Measurements from ENCODE around the gene GARRE1.
"Not testable (repeated sequence)": the region's sequence is repeated elsewhere in the genome, so short reads cannot be mapped to it uniquely, and the experiment has no call there.

Gene GARRE1

DNA sequence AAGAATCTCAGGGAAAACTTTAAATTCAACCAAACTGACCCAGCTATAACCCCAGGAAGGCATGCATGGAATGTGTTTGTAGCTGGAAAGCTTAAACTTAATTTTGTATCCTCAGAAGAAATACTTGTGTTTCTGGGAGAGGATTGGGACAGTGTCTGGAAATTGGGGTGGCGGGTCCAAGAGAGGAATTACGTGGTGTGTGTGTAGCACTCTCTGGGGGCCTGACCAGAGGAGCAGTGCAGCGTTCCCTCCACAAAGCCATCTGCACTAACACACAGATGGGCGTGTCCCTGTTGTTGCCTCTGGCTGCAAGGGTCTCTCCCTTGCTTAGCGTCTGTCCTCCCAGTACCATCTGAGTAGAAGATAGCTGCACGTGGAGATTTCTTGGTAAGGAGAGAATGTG lies 6.4 kb downstream of the GARRE1 start:
- DNase-seq: no peak

DNA sequence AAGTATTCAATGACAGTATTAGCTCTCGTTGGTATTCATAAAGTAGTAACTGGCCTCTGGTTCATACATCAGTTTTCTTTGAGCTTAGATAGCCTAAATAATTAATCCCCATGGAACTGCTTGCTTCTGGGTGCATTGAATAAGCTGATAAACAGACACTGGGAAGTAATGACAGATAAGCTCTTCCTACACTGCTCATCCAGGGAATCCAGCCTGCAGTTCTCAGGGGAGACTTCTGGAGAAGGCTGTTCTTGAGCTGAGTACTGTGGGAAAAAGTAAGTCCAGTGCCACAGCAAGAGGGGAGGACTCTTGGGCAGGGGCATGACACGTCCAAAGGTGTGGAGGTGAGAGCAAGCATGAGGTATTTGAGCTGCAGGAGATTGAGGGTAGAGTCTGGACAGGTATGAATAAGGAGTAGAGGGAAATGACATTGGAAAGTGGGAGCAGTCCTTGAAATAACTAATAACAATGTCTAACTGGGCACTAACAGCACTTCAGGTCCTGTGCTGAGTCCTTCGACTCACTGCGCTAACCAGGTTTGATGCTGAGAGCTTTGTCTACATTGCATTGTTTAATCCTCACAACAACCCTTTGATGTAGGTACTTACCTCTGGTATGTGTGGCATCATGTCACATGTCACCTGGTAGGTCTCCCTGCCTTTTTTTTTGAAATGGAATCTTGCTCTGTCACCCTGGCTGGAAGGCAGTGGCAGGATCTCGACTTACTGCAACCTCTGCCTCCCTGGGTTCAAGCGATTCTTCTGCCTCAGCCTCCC lies 7.2 kb downstream of the GARRE1 start:
- no peak for DNase-seq

DNA sequence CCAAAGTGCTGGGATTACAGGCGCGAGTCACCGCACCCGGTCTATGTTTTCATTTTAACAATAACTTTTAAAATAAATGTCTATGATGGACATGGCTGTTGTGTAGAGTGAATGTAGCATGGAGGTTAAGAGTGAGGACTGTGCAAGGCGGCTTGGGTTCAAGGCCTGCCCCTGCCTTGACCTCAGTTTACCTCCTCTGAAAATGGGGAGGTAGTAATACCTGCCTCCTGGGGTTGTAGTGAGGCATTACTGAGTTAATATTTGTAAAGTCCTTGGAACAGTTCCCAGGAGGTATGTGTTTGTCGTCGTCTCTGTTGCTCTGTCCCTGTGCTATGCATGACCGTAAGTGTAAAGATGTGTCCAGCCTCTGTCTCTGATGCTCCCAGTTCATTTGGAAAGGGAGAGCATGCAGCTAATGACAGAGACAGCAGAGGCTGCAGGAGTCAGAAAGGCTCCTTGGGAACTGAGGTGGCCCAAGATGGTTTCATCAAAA lies 9.4 kb downstream of the GARRE1 start:
- no peak for DNase-seq

- no peak for DNase-seq
Observed at GRCh38 chr19:34265221-34265650, 10.9 kb downstream of the GARRE1 start.

DNA sequence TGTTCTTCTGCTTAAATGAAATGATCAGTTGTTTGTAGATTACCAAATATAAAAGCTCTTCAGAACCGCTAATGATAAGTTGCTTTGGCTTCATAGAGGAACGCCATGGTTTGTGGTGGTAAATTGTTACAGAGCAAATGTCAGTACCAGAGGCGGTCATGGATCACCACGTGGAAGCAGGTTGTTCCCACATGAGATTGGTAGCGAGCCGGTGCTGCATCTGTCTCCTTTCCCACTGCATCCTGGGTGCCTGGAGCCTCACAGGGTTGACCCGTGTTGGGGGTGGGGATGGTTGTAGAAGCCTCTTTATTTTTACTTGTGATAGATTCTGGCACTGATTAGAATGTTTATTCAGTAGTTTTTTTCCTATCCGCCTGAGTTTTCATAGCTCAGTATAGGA lies 14.7 kb downstream of the GARRE1 start:
- DNase-seq: no peak

GRCh38 chr19:34269489-34269888 lies 15.1 kb downstream of the GARRE1 start:
- DNase-seq: no peak

- DNase-seq: no peak
Observed at GRCh38 chr19:34269968-34270621, 15.7 kb downstream of the GARRE1 start.

DNA sequence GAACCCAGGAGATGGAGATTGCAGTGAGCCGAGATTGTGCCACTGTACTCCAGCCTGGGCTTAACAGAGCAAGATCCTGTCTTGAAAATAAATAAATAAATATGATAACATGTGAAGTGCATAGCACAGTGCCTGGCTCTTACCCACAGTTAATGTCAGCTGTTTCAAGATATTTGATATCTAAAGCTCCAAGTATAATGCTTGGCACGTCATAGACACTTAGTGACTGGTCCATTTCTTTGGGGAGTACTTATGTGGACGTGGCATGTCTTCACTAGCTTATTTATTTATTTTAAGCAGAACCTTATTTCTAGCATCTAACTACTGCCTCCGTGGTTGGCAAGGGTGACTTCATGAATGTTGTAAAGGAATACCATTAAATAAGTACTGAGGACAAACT lies 18.8 kb downstream of the GARRE1 start:
- no peak for DNase-seq

DNA sequence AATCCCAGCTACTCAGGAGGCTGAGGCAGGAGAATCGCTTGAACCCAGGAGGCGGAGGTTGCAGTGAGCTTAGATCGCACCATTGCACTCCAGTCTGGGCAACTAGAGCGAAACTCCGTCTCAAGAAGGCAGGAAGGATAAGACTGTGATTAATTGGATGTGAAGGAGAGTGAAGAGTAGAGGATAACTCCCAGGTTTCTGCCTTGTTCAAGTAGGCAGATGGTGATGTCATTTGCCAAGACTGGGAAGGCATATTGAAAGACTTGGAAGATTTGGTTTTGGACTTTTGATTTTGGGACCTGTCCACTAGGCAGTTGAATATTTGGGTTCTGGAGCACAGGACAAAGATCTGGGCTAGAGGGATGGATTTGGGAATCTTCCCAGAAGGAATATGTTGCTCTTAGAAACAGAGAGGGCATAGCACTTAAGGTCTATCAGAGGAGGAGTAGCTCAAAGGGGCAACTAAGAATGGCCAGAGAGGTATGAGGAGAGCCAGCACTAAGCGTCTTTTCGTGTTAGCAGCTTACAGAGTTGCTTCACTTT lies 20.0 kb downstream of the GARRE1 start:
- no peak for DNase-seq

- DNase-seq: no peak
Observed at GRCh38 chr19:34274827-34275625, 20.7 kb downstream of the GARRE1 start.

- DNase-seq: no peak
Observed at GRCh38 chr19:34275705-34276104, 21.4 kb downstream of the GARRE1 start.

DNA sequence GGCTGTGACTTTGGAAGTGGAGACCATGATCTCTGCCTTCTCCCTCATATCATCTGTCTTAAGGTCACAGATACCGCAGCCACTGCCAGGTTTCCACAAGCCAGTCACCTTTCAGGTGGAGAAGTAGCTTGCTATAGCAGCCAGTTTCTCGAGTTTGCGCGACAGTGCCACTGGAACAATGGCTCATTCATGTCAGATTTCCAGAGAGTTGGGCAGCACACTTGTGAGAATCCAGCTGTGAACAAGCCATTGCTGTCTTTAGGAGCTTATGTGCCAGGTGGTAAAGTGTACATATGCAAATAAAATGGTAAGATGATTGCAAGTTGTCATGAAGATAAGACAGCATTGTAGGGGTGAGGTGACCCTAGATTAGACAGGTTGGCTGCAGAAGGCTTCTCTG lies 22.3 kb downstream of the GARRE1 start:
- no peak for DNase-seq

- no peak for DNase-seq
Observed at GRCh38 chr19:34277244-34277643, 22.9 kb downstream of the GARRE1 start.

- no peak for DNase-seq
Observed at GRCh38 chr19:34278783-34279182, 24.4 kb downstream of the GARRE1 start.

DNA sequence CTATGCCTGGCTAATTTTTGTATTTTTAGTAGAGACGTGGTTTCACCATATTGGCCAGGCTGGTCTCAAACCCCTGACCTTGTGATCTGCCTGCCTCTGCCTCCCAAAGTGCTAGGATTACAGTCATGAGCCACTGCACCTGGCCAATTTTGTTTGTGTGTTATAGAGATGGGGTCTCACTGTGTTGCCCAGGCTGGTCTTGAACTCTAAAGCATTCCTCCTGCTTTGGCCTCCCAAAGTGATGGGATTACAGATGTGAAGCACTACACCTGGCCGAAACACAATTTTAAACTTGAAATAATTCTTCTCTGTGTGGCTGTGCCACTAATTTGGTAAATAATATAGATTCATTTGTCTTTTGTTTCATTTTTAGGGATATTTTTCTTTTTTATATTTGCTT lies 27.1 kb downstream of the GARRE1 start:
- not testable (repeated sequence) for DNase-seq

DNA sequence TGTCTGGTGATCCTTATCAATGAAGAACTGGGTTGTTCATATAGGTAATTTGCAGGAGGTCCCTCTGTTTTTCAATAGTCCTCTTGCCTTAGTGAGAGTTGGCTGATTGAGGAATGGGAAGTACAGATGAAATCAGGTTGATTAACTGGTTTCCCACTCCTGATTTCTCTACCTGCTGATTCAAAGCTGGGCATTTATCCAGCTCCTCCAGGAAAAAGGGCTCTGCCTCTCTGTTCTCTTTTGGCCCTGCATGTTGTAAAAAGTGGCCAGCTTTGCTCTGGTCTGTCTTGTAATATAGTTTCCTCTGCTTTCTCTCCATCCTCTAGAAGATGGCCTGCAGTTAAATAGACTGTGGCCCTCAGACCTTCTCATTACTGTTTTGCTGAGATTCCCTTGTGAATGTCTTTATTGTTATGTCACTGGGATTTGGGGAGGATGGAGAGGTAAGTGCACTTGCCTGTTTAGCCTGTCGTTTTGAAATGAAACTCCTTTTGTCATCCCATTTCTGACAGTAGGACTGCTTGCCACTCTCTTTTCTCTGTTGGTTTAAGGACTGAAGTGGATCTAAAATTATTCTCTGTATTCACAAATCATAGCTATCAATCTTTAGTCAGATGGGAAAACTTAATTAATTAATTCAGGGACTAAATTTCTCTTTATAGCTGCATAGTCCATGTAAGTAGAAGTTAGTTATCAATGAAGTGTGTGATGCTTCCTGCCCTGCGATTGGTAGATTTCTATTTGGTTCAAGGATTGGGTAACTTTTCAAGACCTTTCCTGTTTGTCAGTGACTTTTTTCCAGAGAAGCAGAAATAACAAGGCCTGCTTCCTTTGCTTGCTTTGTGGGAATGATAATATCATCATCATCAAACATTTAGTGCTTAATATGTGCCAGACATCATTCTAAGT lies 28.5 kb downstream of the GARRE1 start:
- DNase-seq: no peak

DNA sequence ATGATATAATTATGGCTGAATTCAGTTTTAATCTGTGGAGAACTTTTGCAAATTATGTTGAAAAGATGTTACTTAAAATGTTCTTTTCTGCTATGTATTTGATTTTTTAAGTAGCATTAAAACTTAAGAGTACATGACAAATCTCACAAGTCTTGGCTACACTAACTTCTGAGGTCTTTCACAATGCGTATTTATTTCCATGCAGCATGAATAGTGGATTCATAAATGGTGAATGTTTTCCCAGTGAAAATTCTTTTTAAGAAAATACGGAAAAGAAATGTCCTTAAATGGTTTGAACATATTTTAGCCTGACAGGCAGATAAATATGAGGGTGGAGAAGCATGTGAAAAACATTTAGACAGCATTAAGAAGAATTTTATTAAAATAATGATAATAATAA lies 30.2 kb downstream of the GARRE1 start:
- no peak for DNase-seq

- DNase-seq: no peak
Observed at GRCh38 chr19:34287662-34288140, 33.3 kb downstream of the GARRE1 start.

GRCh38 chr19:34288381-34288780 lies 34.0 kb downstream of the GARRE1 start:
- DNase-seq: no peak

DNA sequence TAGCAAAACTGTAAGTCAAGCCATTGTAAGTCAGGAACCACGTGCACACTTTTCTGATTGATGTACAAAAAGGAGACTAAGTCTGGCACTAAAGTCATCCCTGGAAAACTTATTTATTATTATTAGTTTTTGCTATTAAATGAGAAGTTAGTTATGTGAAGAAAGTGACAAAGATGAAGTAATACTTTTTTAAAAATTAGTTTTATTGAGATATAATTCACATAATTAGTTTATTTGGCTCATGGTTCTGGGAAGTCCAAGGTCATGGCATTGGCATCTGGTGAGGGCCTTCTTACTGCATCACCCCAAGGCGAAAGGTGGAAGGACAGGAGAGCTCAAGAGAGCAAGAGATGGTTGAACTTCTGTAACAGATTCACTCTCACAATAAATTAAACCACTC lies 36.9 kb downstream of the GARRE1 start:
- no peak for DNase-seq

DNA sequence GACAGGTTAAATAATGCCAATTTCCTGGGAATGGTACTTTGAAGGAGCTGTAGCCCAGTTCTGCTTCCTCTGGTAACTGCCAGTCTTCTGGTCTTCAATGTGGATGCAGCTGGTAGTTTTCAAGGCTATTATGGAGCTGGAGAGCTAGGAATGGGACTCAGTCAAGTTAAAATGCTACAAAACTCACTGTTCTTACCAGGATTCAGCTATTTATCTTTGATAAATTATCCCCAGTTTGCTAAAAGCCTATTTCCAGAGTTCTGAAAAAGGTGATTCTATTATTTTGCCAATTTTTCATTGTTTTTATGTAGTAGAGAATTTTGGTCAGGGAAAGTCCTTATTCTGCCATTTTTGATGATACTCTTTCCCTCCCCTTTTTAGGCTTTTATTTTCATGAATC lies 40.7 kb downstream of the GARRE1 start:
- DNase-seq: no peak

DNA sequence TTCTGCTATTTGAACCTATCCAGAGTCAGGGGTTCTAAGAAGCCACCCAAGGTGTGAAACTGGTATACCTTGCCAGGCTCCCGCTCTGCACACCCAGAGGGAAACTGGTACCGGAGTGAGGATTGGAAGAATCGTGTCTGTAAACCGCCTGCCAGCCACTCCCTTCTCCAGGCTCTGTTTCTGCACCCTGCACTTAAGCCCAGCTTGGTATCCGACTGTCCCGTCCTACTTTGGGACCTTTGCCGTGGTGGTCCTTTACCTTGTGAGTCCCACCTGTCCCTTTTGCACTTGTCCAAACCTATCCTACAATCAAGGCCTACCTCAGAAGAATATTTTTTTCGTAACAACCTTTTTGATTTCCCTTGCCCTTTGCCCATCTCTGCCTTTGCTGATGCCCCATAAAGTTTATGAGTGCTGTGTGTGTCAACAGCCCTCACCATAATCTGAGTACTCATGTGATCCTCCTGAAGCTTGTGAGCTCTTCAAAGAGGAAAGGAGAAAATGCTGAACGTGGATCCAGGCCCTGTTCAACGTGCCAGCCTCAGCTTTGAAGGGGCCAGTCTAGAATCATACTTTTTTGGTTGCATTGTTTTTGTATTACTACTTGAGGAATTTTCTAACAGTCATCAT lies 44.7 kb downstream of the GARRE1 start:
- peak; percentile 16 for DNase-seq
